SK-MEL-5 (cell line): ENCODE results near the gene TCFL5. TPM values are rescaled to one million over a fixed set of nuclear protein-coding genes. Genes with fewer than 3 reads are reported as not detected.

Source experiments
- DNase-seq: peaks from one replicate; pipeline ENCODE4 v3.0.0-alpha.2; 2016; ENCODE audit warnings: low read depth, low spot score
- in situ Hi-C: cut with HindIII; loops from 2 replicates; pipeline ENCODE4 v1.10.0; 2016; ENCODE audit warnings: low sequenced_read_pairs, high pct_unique_total_duplicates, low pct_unique_long_range_greater_than_20kb
- total RNA-seq: library from RNA; depleted of rRNA; stranded (reverse); fragments of >200 nt; shearing (Covaris generic); gene quantifications from 2 replicates; pipeline ENCODE4 v1.2.3, GENCODE V29; 2014

Gene TCFL5
- total RNA-seq, 1 experiment from 2014 or later = 54.7 TPM

- no peak for DNase-seq
- in situ Hi-C loops = no loop called here
These were observed 15.3 kb downstream of the TCFL5 start for GRCh38 chr20:62846166-62846890.

GRCh38 chr20:62845416-62846160 is 16.0 kb downstream of the TCFL5 start:
- DNase-seq = no peak
- in situ Hi-C loops = no loop called here

- no peak for DNase-seq
- in situ Hi-C loops = no loop called here
These were observed 17.4 kb downstream of the TCFL5 start for GRCh38 chr20:62844182-62844581.

GRCh38 chr20:62843656-62844055 is 18.0 kb downstream of the TCFL5 start:
- in situ Hi-C loops = no loop called here

GRCh38 chr20:62841705-62842212 is 19.9 kb downstream of the TCFL5 start:
- DNase-seq = no peak
- in situ Hi-C loops = no loop called here

More at GRCh38 chr20:62843656-62844055, 18.0 kb downstream of the TCFL5 start:
- DNase-seq = no peak

GRCh38 chr20:62840244-62841197 is 21.1 kb downstream of the TCFL5 start:
- in situ Hi-C loops = no loop called here
- no peak for DNase-seq

- no peak for DNase-seq
- in situ Hi-C loops = no loop called here
These were observed 21.8 kb downstream of the TCFL5 start for GRCh38 chr20:62839816-62840215.

GRCh38 chr20:62839261-62839660 is 22.4 kb downstream of the TCFL5 start:
- in situ Hi-C loops = no loop called here
- DNase-seq = no peak

GRCh38 chr20:62838128-62838891 is 23.3 kb downstream of the TCFL5 start:
- in situ Hi-C loops = no loop called here
- DNase-seq = no peak

GRCh38 chr20:62837790-62838127 is 23.9 kb downstream of the TCFL5 start:
- no peak for DNase-seq
- in situ Hi-C loops = no loop called here

- DNase-seq = no peak
- in situ Hi-C loops = no loop called here
These were observed 24.6 kb downstream of the TCFL5 start for GRCh38 chr20:62836967-62837490.

- DNase-seq = no peak
- in situ Hi-C loops = no loop called here
These were observed 25.4 kb downstream of the TCFL5 start for GRCh38 chr20:62835931-62836861.

GRCh38 chr20:62834967-62835730 is 26.5 kb downstream of the TCFL5 start:
- no peak for DNase-seq
- in situ Hi-C loops = no loop called here

- no peak for DNase-seq
- in situ Hi-C loops = no loop called here
These were observed 28.7 kb downstream of the TCFL5 start for GRCh38 chr20:62832951-62833391.

- in situ Hi-C loops = no loop called here
- no peak for DNase-seq
These were observed 29.3 kb downstream of the TCFL5 start for GRCh38 chr20:62832212-62832922.
